Mammary epithelial cell (primary cell): Measurements from ENCODE around the gene NAPB.

ENCODE experiments used
- CTCF ChIP-seq, 2 donors: IDR thresholded peaks in 1 of 2; conservative IDR thresholded peaks in 1 of 2; 2 replicates each; pipeline ENCODE4 v1.5.1; 2011 to 2012; ENCODE audit warnings: inconsistent platforms in 2 of 2, low read length in 2 of 2, mild to moderate bottlenecking in 2 of 2, control low read depth in 1 of 2, low read depth in 1 of 2; ENCODE audit not compliant: insufficient read depth in 1 of 2; ENCODE audit errors: extremely low read depth in 1 of 2
- EZH2 ChIP-seq: IDR thresholded peaks from 2 replicates; pipeline ENCODE4 v1.6.1; 2012; ENCODE audit warnings: low read length, inconsistent platforms, borderline replicate concordance

GRCh38 chr20:23370274-23370673 is 51.0 kb downstream of the NAPB start:
- TF ChIP-seq CTCF (conservative IDR thresholded peaks at IDR 0.05 in 1 of 2, IDR thresholded peaks at IDR 0.05 in 1 of 2; ENCODE audit: extremely low read depth in 1 of 2, insufficient read depth in 1 of 2, low read depth in 1 of 2, low read length in 2 of 2): no peak
- TF ChIP-seq EZH2: no peak
